ENCODE results near the gene ALDH1L1. TPM values are rescaled to one million over a fixed set of nuclear protein-coding genes. Genes with fewer than 3 reads are reported as not detected.

The ALDH1L1 gene
- total RNA-seq, 1 donor from 2014 or later: not detected

- peaks cover 18% of the 10 kb centered on the region for H3K4me1 Mint-ChIP-seq (ENCODE audit: low read depth, unreplicated experiment)
- peaks cover 4% of the 10 kb centered on the region for H3K27me3 Mint-ChIP-seq (ENCODE audit: unreplicated experiment)
- no peaks in the 10 kb centered on the region for H3K36me3 Mint-ChIP-seq (ENCODE audit: unreplicated experiment)
- H3K4me3 Mint-ChIP-seq (ENCODE audit: unreplicated experiment): no peak overlapping the region
- H3K27ac Mint-ChIP-seq (ENCODE audit: unreplicated experiment): no peak overlapping the region
- H3K9me3 Mint-ChIP-seq (ENCODE audit: unreplicated experiment): peaks cover 9% of the 10 kb centered on the region
- no peak for DNase-seq
- TF ChIP-seq CTCF (IDR thresholded peaks at IDR 0.05; ENCODE audit: partially characterized antibody, unreplicated experiment): peak; percentile 54
These were observed 47.5 kb downstream of the ALDH1L1 start for GRCh38 chr3:126132751-126133511.

- Mint-ChIP-seq H3K9me3 (ENCODE audit: unreplicated experiment) (peaks cover 12% of the 10 kb centered on the region), H3K27ac (ENCODE audit: unreplicated experiment) (no peak overlapping the region), H3K4me3 (ENCODE audit: unreplicated experiment) (no peak overlapping the region), H3K27me3 (ENCODE audit: unreplicated experiment) (peaks cover 4% of the 10 kb centered on the region), H3K36me3 (ENCODE audit: unreplicated experiment) (no peaks in the 10 kb centered on the region), H3K4me1 (ENCODE audit: low read depth, unreplicated experiment) (peaks cover 19% of the 10 kb centered on the region)
- peak; percentile 9 for DNase-seq
- no peak for TF ChIP-seq CTCF (IDR thresholded peaks at IDR 0.05; ENCODE audit: partially characterized antibody, unreplicated experiment)
These were observed 48.3 kb downstream of the ALDH1L1 start for GRCh38 chr3:126131881-126132750.

- H3K4me1 Mint-ChIP-seq (ENCODE audit: low read depth, unreplicated experiment): peaks cover 12% of the 10 kb centered on the region
- peaks cover 15% of the 10 kb centered on the region for H3K9me3 Mint-ChIP-seq (ENCODE audit: unreplicated experiment)
- peak; percentile 3 for DNase-seq
- H3K27me3 Mint-ChIP-seq (ENCODE audit: unreplicated experiment): peaks cover 4% of the 10 kb centered on the region
- no peak overlapping the region for H3K27ac Mint-ChIP-seq (ENCODE audit: unreplicated experiment)
- no peak overlapping the region for H3K4me3 Mint-ChIP-seq (ENCODE audit: unreplicated experiment)
- H3K36me3 Mint-ChIP-seq (ENCODE audit: unreplicated experiment): no peaks in the 10 kb centered on the region
- no peak for TF ChIP-seq CTCF (IDR thresholded peaks at IDR 0.05; ENCODE audit: partially characterized antibody, unreplicated experiment)
These were observed 49.2 kb downstream of the ALDH1L1 start for GRCh38 chr3:126130981-126131745.

GRCh38 chr3:126130081-126130855 is 50.1 kb downstream of the ALDH1L1 start:
- Mint-ChIP-seq H3K9me3 (ENCODE audit: unreplicated experiment) (peaks cover 14% of the 10 kb centered on the region), H3K4me3 (ENCODE audit: unreplicated experiment) (no peak overlapping the region), H3K36me3 (ENCODE audit: unreplicated experiment) (no peaks in the 10 kb centered on the region), H3K27me3 (ENCODE audit: unreplicated experiment) (peaks cover 6% of the 10 kb centered on the region), H3K27ac (ENCODE audit: unreplicated experiment) (no peak overlapping the region), H3K4me1 (ENCODE audit: low read depth, unreplicated experiment) (peaks cover 9% of the 10 kb centered on the region)
- no peak for TF ChIP-seq CTCF (IDR thresholded peaks at IDR 0.05; ENCODE audit: partially characterized antibody, unreplicated experiment)
- DNase-seq: peak; percentile 12
